ENCODE data around the gene GATB. TPM values are rescaled to one million over a fixed set of nuclear protein-coding genes. Genes with fewer than 3 reads are reported as not detected.

GATB gene
- 20.7 TPM for total RNA-seq

- peak; percentile 95 for DNase-seq
These were observed at the start of gene GATB for GRCh38 chr4:151760712-151761661. GATB (minus strand) TSS chr4:151761007; CDS start chr4:151760982, 25 bp downstream.

- no peak for DNase-seq
These were observed 49.7 kb upstream of the GATB start for GRCh38 chr4:151810476-151810875.

- DNase-seq: no peak
These were observed 48.9 kb upstream of the GATB start for GRCh38 chr4:151809716-151810115.

- DNase-seq: no peak
These were observed 47.7 kb upstream of the GATB start for GRCh38 chr4:151808542-151808941.

- DNase-seq: no peak
These were observed 47.3 kb upstream of the GATB start for GRCh38 chr4:151808120-151808529.

- DNase-seq: no peak
These were observed 46.4 kb upstream of the GATB start for GRCh38 chr4:151807220-151807619.

- DNase-seq: no peak
These were observed 45.7 kb upstream of the GATB start for GRCh38 chr4:151806511-151806927.

GRCh38 chr4:151804821-151805220, 44.0 kb upstream of the GATB start:
- no peak for DNase-seq

- no peak for DNase-seq
These were observed 43.4 kb upstream of the GATB start for GRCh38 chr4:151804086-151804630.

GRCh38 chr4:151803246-151803645, 42.4 kb upstream of the GATB start:
- DNase-seq: no peak

- no peak for DNase-seq
These were observed 41.0 kb upstream of the GATB start for GRCh38 chr4:151801547-151802516.

- no peak for DNase-seq
These were observed 38.7 kb upstream of the GATB start for GRCh38 chr4:151799417-151800012.

- no peak for DNase-seq
These were observed 38.0 kb upstream of the GATB start for GRCh38 chr4:151798678-151799416.

GRCh38 chr4:151797853-151798252, 37.0 kb upstream of the GATB start:
- DNase-seq: no peak

- no peak for DNase-seq
These were observed 36.3 kb upstream of the GATB start for GRCh38 chr4:151797131-151797530.

GRCh38 chr4:151796106-151796505, 35.3 kb upstream of the GATB start:
- no peak for DNase-seq

GRCh38 chr4:151792995-151793394, 32.2 kb upstream of the GATB start:
- no peak for DNase-seq

- no peak for DNase-seq
These were observed 31.7 kb upstream of the GATB start for GRCh38 chr4:151792530-151792929.

- no peak for DNase-seq
These were observed 27.2 kb upstream of the GATB start for GRCh38 chr4:151788021-151788420.

- no peak for DNase-seq
These were observed 25.3 kb upstream of the GATB start for GRCh38 chr4:151786158-151786495.

- DNase-seq: no peak
These were observed 24.8 kb upstream of the GATB start for GRCh38 chr4:151785484-151786157.

Data from occipital lobe (tissue), 2 donors.